Measurements from ENCODE around the gene NTSR1. TPM values are rescaled to one million over a fixed set of nuclear protein-coding genes. Genes with fewer than 3 reads are reported as not detected.
A peak's percentile ranks its signal among the peaks of the same experiment; 100 is the strongest.

The NTSR1 gene
- total RNA-seq, 2 experiments from 2014 or later: 0.07 to 0.14 TPM

DNA sequence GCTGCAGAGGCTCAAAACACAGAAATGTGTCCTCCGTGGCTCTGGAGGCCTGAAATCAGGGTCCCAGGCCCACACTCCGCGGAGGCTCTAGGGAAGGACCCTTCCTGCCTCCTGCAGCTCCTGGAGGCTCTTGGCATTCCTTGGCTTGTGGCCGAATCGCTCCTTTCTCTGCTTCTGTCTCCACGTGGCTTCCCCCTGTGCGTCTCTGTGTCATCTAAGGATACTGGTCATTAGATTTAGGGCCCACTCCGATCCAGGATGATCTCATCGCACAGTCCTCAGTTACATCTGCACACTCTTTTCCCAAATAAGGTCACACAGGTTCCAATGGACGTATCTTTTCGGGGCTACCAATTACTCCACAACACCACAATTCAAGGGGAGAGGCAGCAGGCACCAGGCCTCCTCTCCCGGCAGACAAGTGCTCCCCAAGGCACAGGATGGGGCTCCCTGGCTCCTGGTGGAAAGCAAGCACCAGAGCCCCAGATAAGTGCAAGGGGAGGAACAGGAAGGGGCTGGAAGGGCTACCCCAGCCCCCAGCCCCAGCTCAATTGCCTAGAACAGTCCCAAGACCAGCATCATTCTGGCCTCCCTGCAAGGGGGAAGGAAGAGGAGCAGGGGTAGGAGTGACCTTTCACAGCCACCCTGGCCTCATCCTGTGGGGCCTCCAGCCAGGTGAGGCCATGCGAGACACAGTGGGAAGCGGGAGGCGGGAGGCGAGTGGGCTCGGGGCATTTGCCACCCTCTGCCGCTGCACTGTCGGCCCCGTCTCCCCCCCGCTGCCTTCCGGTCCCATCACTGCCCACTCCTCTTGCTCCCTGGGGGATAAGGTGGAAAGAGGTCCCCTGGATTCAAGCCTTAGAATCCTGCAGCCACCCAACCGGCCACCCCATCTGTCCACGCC lies 16.3 kb downstream of the NTSR1 start:
- ChIA-PET CTCF (no interaction called here), POLR2A (no interaction called here)
- ATAC-seq (no peak), DNase-seq (no peak)
- no peak overlapping the region for H3K27ac Mint-ChIP-seq
- peaks cover 21% of the 10 kb centered on the region for H3K4me1 Mint-ChIP-seq
- H3K4me3 Mint-ChIP-seq: no peak overlapping the region
- intact Hi-C loops (cut with DNase I, micrococcal nuclease): no loop called here
- H3K9me3 Mint-ChIP-seq (ENCODE audit: low read depth): peaks cover 12% of the 10 kb centered on the region
- peaks cover 1% of the 10 kb centered on the region for H3K36me3 Mint-ChIP-seq (ENCODE audit: low read depth)
- H3K27me3 Mint-ChIP-seq: no peaks in the 10 kb centered on the region

GRCh38 chr20:62725596-62726268 lies 17.1 kb downstream of the NTSR1 start:
- POLR2A ChIA-PET: no interaction called here
- Mint-ChIP-seq H3K4me3 (no peak overlapping the region), H3K27ac (no peak overlapping the region), H3K27me3 (no peaks in the 10 kb centered on the region), H3K9me3 (ENCODE audit: low read depth) (peaks cover 8% of the 10 kb centered on the region), H3K36me3 (ENCODE audit: low read depth) (peaks cover 1% of the 10 kb centered on the region), H3K4me1 (peaks cover 21% of the 10 kb centered on the region)
- DNase-seq (no peak), ATAC-seq (no peak)
- CTCF ChIA-PET: no interaction called here
- intact Hi-C loops (cut with DNase I, micrococcal nuclease): no loop called here

DNA sequence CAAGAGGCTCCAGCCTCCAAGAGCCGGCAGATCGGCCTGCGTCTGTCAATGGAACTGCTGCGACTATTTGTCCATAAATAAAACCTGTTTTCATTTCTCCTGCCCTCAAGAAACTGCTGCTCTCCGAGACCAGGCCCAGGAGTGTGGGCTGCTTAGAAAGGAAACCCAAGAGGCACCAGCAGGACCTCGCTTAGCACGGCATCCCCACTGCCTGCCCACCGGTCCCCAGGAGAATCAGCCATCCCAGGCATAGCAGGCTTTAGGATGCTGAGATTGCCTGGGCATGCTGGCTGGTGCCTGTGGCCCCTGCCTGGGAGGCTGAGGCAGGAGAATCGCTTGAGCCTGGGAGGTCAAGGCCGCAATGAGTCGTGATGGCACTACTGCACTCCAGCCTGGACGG lies 17.6 kb downstream of the NTSR1 start:
- ChIA-PET CTCF (no interaction called here), POLR2A (no interaction called here)
- H3K36me3 Mint-ChIP-seq (ENCODE audit: low read depth): peaks cover 1% of the 10 kb centered on the region
- H3K9me3 Mint-ChIP-seq (ENCODE audit: low read depth): peaks cover 7% of the 10 kb centered on the region
- DNase-seq (no peak), ATAC-seq (no peak)
- H3K4me1 Mint-ChIP-seq: peaks cover 20% of the 10 kb centered on the region
- H3K27ac Mint-ChIP-seq: no peak overlapping the region
- no peak overlapping the region for H3K4me3 Mint-ChIP-seq
- intact Hi-C loops (cut with DNase I, micrococcal nuclease): no loop called here
- no peaks in the 10 kb centered on the region for H3K27me3 Mint-ChIP-seq

GRCh38 chr20:62726716-62727583 lies 18.3 kb downstream of the NTSR1 start:
- intact Hi-C loops (cut with DNase I, micrococcal nuclease): no loop called here
- DNase-seq (no peak), ATAC-seq (no peak)
- ChIA-PET POLR2A (no interaction called here), CTCF (no interaction called here)
- peaks cover 13% of the 10 kb centered on the region for H3K4me1 Mint-ChIP-seq
- H3K36me3 Mint-ChIP-seq (ENCODE audit: low read depth): no peaks in the 10 kb centered on the region
- no peak overlapping the region for H3K4me3 Mint-ChIP-seq
- H3K9me3 Mint-ChIP-seq (ENCODE audit: low read depth): peaks cover 2% of the 10 kb centered on the region
- no peak overlapping the region for H3K27ac Mint-ChIP-seq
- no peaks in the 10 kb centered on the region for H3K27me3 Mint-ChIP-seq

DNA sequence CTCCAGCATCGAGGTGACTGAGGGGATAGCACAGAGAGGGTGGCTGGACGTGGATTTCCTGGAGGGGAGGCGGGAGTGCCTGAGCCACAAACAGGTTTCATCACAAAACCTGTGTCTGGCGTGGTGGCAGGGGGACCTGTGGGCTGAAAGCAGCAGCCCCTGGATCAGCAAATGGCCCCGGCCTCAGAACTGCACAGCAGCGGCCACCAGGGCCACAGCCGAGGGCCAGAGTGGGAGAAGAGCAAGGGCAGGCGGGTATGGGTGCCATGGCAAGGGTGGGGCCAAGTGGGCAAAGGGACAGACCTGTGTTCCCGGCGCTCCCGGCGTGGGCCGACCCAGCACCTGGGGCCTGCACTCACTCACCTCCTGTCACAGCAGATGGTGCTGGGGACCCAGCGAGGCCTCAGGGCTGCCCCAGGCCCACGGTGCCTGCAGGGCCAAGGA lies 19.0 kb downstream of the NTSR1 start:
- ATAC-seq: no peak
- no peak for DNase-seq
- Mint-ChIP-seq H3K9me3 (ENCODE audit: low read depth) (no peaks in the 10 kb centered on the region), H3K27me3 (no peaks in the 10 kb centered on the region), H3K4me3 (no peak overlapping the region), H3K4me1 (peaks cover 15% of the 10 kb centered on the region), H3K27ac (no peak overlapping the region), H3K36me3 (ENCODE audit: low read depth) (no peaks in the 10 kb centered on the region)
- intact Hi-C loops (cut with DNase I, micrococcal nuclease): no loop called here
- POLR2A ChIA-PET: no interaction called here
- CTCF ChIA-PET: no interaction called here

- no peak overlapping the region for H3K4me3 Mint-ChIP-seq
- ATAC-seq: peak; percentile 42
- H3K4me1 Mint-ChIP-seq: peaks cover 21% of the 10 kb centered on the region
- no peak for DNase-seq
- CTCF ChIA-PET: no interaction called here
- no peaks in the 10 kb centered on the region for H3K9me3 Mint-ChIP-seq (ENCODE audit: low read depth)
- H3K27me3 Mint-ChIP-seq: no peaks in the 10 kb centered on the region
- POLR2A ChIA-PET: no interaction called here
- intact Hi-C loops (cut with DNase I, micrococcal nuclease): no loop called here
- H3K36me3 Mint-ChIP-seq (ENCODE audit: low read depth): no peaks in the 10 kb centered on the region
- H3K27ac Mint-ChIP-seq: no peak overlapping the region
Measured at GRCh38 chr20:62728028-62728780, 19.6 kb downstream of the NTSR1 start.

DNA sequence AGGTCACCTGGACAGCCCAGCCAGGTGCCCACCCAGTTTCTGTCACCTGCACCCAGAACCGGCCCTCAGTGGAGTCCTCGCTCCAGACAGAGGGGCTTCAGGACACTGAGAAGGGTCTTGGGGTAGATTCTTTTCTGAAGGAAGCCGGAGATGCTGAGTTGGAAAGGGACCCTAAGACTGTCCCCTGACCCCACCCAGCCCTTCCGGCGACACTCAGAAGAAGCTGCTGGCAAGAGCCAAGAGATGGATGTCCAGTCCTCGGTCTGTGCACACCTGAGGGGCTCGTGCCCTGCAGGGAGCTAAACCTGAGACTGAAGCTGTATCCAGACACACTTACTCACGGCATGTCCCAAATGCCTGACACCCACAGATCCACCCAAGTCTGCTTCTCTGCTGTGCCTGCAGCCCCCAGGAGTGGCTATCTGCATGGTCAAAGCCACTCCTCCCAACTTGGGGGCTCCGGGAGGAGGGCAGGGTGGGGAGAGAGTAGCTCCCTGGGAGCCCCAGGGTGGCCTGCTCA lies 20.2 kb downstream of the NTSR1 start:
- Mint-ChIP-seq H3K9me3 (ENCODE audit: low read depth) (no peaks in the 10 kb centered on the region), H3K27ac (no peak overlapping the region), H3K27me3 (no peaks in the 10 kb centered on the region), H3K36me3 (ENCODE audit: low read depth) (no peaks in the 10 kb centered on the region), H3K4me1 (peaks cover 24% of the 10 kb centered on the region), H3K4me3 (no peak overlapping the region)
- intact Hi-C loops (cut with DNase I, micrococcal nuclease): no loop called here
- DNase-seq (no peak), ATAC-seq (peak; percentile 19)
- ChIA-PET POLR2A (no interaction called here), CTCF (no interaction called here)

DNA sequence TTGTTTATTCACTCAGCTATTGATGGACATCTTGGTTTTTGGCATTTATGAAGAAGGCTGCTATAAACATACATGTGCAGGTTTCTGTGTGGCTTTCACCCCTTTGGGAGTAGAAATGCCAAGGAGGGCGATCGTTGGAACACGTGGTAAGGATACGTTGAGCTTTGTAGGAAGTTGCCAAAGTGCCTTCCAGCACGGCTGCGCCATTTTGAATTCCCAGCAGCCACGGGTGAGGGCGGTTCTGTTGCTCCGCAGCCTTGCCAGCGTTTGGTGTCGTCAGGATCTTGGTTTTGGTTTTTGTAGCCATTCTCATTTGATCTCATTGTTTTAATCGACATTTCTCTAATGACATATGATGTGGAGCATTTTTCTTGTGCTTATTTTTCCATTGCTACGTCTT lies 21.8 kb downstream of the NTSR1 start:
- H3K4me3 Mint-ChIP-seq: no peak overlapping the region

GRCh38 chr20:62732031-62732760 lies 23.6 kb downstream of the NTSR1 start:
- Mint-ChIP-seq H3K4me1 (peaks cover 32% of the 10 kb centered on the region), H3K36me3 (ENCODE audit: low read depth) (no peaks in the 10 kb centered on the region)
- ATAC-seq: peak; percentile 13

More for the DNA sequence above, 21.8 kb downstream of the NTSR1 start:
- H3K27ac Mint-ChIP-seq: no peak overlapping the region
- no peaks in the 10 kb centered on the region for H3K9me3 Mint-ChIP-seq (ENCODE audit: low read depth)
- POLR2A ChIA-PET: no interaction called here
- no peaks in the 10 kb centered on the region for H3K36me3 Mint-ChIP-seq (ENCODE audit: low read depth)
- CTCF ChIA-PET: interaction anchor here (0.7 kb wide), 1 partner anchor 20 kb away, joined by 4 read pairs; no protein-coding TSS in a partner anchor
- peaks cover 26% of the 10 kb centered on the region for H3K4me1 Mint-ChIP-seq
- intact Hi-C loops (cut with DNase I, micrococcal nuclease): no loop called here
- no peaks in the 10 kb centered on the region for H3K27me3 Mint-ChIP-seq
- peak; percentile 1 for DNase-seq
- ATAC-seq: no peak

GRCh38 chr20:62732842-62733525 lies 24.3 kb downstream of the NTSR1 start:
- H3K4me1 Mint-ChIP-seq: peaks cover 31% of the 10 kb centered on the region
- no peak overlapping the region for H3K27ac Mint-ChIP-seq
- ChIA-PET POLR2A (interaction anchor here (0.6 kb wide), 1 partner anchor 99 kb away, joined by 5 read pairs; no protein-coding TSS in a partner anchor), CTCF (interaction anchor here (1.7 kb wide), 1 partner anchor 10 kb away, joined by 4 read pairs; no protein-coding TSS in a partner anchor)
- intact Hi-C loops (cut with DNase I, micrococcal nuclease): no loop called here
- no peaks in the 10 kb centered on the region for H3K9me3 Mint-ChIP-seq (ENCODE audit: low read depth)
- no peak overlapping the region for H3K4me3 Mint-ChIP-seq
- DNase-seq: peak; percentile 3
- no peaks in the 10 kb centered on the region for H3K27me3 Mint-ChIP-seq
- no peak for ATAC-seq
- no peaks in the 10 kb centered on the region for H3K36me3 Mint-ChIP-seq (ENCODE audit: low read depth)

More at GRCh38 chr20:62732031-62732760, 23.6 kb downstream of the NTSR1 start:
- POLR2A ChIA-PET: no interaction called here
- Mint-ChIP-seq H3K4me3 (no peak overlapping the region), H3K27me3 (no peaks in the 10 kb centered on the region), H3K9me3 (ENCODE audit: low read depth) (no peaks in the 10 kb centered on the region), H3K27ac (no peak overlapping the region)
- intact Hi-C loops (cut with DNase I, micrococcal nuclease): no loop called here
- CTCF ChIA-PET: no interaction called here
- peak; percentile 7 for DNase-seq

All from activated CD4-positive, alpha-beta T cell treated with anti-CD3 and anti-CD28 coated beads for 36 hours (primary cell).